IMR-90 (cell line): ENCODE measurements around the gene CSF1. TPM values are rescaled to one million over a fixed set of nuclear protein-coding genes. Genes with fewer than 3 reads are reported as not detected.

ENCODE experiments used
- ATAC-seq: fragments of 200-7000 bp; cut with Tn5 transposase; 2 replicates; pipeline ENCODE4 v1.9.1; 2020; ENCODE audit warnings: low read depth, mild to moderate bottlenecking, moderate library complexity
- BruUV-seq: library from RNA; stranded (reverse); fragments of 400-500 nt; replicated peaks from 2 replicates; lab custom pipeline; 2021; lab: Mats Ljungman, UMichigan
- CTCF ChIA-PET: fragments of 300-600 bp; formaldehyde crosslinking; extraction: SDS; loops from one replicate; lab custom pipeline; 2021; ENCODE audit warnings: antibody characterized with exemption; lab: Yijun Ruan, JAX
- POLR2A ChIA-PET: fragments of 300-600 bp; sonication (Branson Sonifier 250); formaldehyde crosslinking; loops from one replicate; lab custom pipeline; 2022; ENCODE audit warnings: antibody characterized with exemption; ENCODE audit not compliant: unreplicated experiment; lab: Charles Lee
- DNase-seq: peaks from one replicate; pipeline ENCODE4 v3.0.0; 2013
- H2AFZ ChIP-seq: replicated peaks from 2 replicates; pipeline ENCODE3; 2013; ENCODE audit warnings: low read length, mild to moderate bottlenecking; ENCODE audit not compliant: poor library complexity
- H2AK5ac ChIP-seq: 2 replicates; pipeline ENCODE4 v1.6.1; 2013; ENCODE audit warnings: low read depth, low read length, inconsistent platforms
- H2AK9ac ChIP-seq: replicated peaks from 2 replicates; pipeline ENCODE3; 2013; ENCODE audit warnings: mild to moderate bottlenecking, low read depth, low read length, moderate library complexity; ENCODE audit not compliant: poor library complexity
- H2BK120ac ChIP-seq: 2 replicates; pipeline ENCODE4 v1.6.1; 2013; ENCODE audit warnings: low read depth, low read length, inconsistent platforms
- H2BK15ac ChIP-seq: 3 replicates; pipeline ENCODE4 v1.6.1; 2013; ENCODE audit warnings: low read depth, low read length, inconsistent platforms
- H2BK20ac ChIP-seq: 2 replicates; pipeline ENCODE4 v1.6.1; 2013; ENCODE audit warnings: low read depth, mild to moderate bottlenecking, inconsistent platforms, low read length, moderate library complexity
- H2BK5ac ChIP-seq: 2 replicates; pipeline ENCODE4 v1.6.1; 2013; ENCODE audit warnings: mild to moderate bottlenecking, low read depth, low read length, inconsistent platforms; ENCODE audit not compliant: poor library complexity, severe bottlenecking
- H3K14ac ChIP-seq: replicated peaks from 2 replicates; pipeline ENCODE4 v1.6.1; 2013; ENCODE audit warnings: low read depth, low read length, inconsistent platforms
- H3K18ac ChIP-seq: 2 replicates; pipeline ENCODE4 v1.6.1; 2013; ENCODE audit warnings: low read depth, low read length, control low read depth
- H3K23ac ChIP-seq: 2 replicates; pipeline ENCODE4 v1.6.1; 2013; ENCODE audit warnings: low read depth, low read length, inconsistent platforms
- H3K27ac ChIP-seq: 2 replicates; pipeline ENCODE4 v1.5.1; 2013; ENCODE audit warnings: mild to moderate bottlenecking, control low read depth, low read length; ENCODE audit not compliant: insufficient read depth
- H3K27me3 ChIP-seq: 2 replicates; pipeline ENCODE4 v1.6.1; 2013; ENCODE audit warnings: low read length; ENCODE audit not compliant: control insufficient read depth, insufficient read depth
- H3K36me3 ChIP-seq: 2 replicates; pipeline ENCODE4 v1.6.1; 2013; ENCODE audit warnings: low read length, mixed read lengths; ENCODE audit not compliant: control insufficient read depth, insufficient read depth
- H3K4ac ChIP-seq: 2 replicates; pipeline ENCODE4 v1.6.1; 2013; ENCODE audit warnings: low read depth, low read length, inconsistent platforms
- H3K4me1 ChIP-seq: 2 replicates; pipeline ENCODE4 v1.6.1; 2013; ENCODE audit warnings: low read length, mixed read lengths; ENCODE audit not compliant: control insufficient read depth, insufficient read depth
- H3K4me2 ChIP-seq: 2 replicates; pipeline ENCODE4 v1.6.1; 2013; ENCODE audit warnings: low read depth, mild to moderate bottlenecking, control low read depth, low read length, moderate library complexity
- H3K4me3 ChIP-seq: 2 replicates; pipeline ENCODE4 v1.5.1; 2013; ENCODE audit warnings: low read depth, mild to moderate bottlenecking, control low read depth, low read length, moderate library complexity; ENCODE audit not compliant: insufficient read depth
- H3K56ac ChIP-seq: 2 replicates; pipeline ENCODE4 v1.6.1; 2013; ENCODE audit warnings: low read length, inconsistent platforms; ENCODE audit not compliant: insufficient read depth; ENCODE audit errors: extremely low read depth
- H3K79me1 ChIP-seq, 2 experiments: 2 replicates each; pipeline ENCODE4 v1.6.1; 2013; ENCODE audit warnings: low read length in 2 of 2, inconsistent platforms in 1 of 2, low read depth in 1 of 2
- H3K9ac ChIP-seq: 2 replicates; pipeline ENCODE4 v1.6.1; 2013; ENCODE audit warnings: low read depth, low read length, control low read depth
- H3K9me1 ChIP-seq: 2 replicates; pipeline ENCODE4 v1.6.1; 2013; ENCODE audit warnings: low read length, inconsistent platforms; ENCODE audit not compliant: insufficient read depth
- H3K9me3 ChIP-seq: 2 replicates; pipeline ENCODE4 v1.6.1; 2013; ENCODE audit warnings: low read length; ENCODE audit not compliant: control insufficient read depth, insufficient read depth
- H4K20me1 ChIP-seq: 2 replicates; pipeline ENCODE4 v1.6.1; 2013; ENCODE audit warnings: low read length, inconsistent platforms; ENCODE audit not compliant: insufficient read depth
- H4K5ac ChIP-seq: 2 replicates; pipeline ENCODE4 v1.6.1; 2013; ENCODE audit warnings: mild to moderate bottlenecking, low read depth, low read length, control low read depth
- H4K8ac ChIP-seq, 2 experiments: 2 replicates each; pipeline ENCODE4 v1.6.1; 2013; ENCODE audit warnings: low read depth in 2 of 2, low read length in 2 of 2, control low read depth in 1 of 2, inconsistent platforms in 1 of 2
- H4K91ac ChIP-seq: 2 replicates; pipeline ENCODE4 v1.6.1; 2013; ENCODE audit warnings: low read depth, low read length, inconsistent platforms; ENCODE audit not compliant: insufficient read depth
- BHLHE40 ChIP-seq: fragments of 150-350 bp; IDR thresholded peaks from 2 replicates; pipeline ENCODE4 v1.6.1; 2016; ENCODE audit warnings: mild to moderate bottlenecking, low read depth, low read length
- CEBPB ChIP-seq: IDR thresholded peaks from 2 replicates; pipeline ENCODE4 v1.6.1; 2012; ENCODE audit warnings: low read depth, low read length, improper control_type of control experiment
- CHD1 ChIP-seq: IDR thresholded peaks from 2 replicates; pipeline ENCODE4 v1.6.1; 2012; ENCODE audit warnings: low read depth, low read length, improper control_type of control experiment
- CTCF ChIP-seq: conservative IDR thresholded peaks from 2 replicates; pipeline ENCODE4 v1.5.1; 2012; ENCODE audit warnings: mild to moderate bottlenecking, low read depth, low read length, improper control_type of control experiment
- MAFK ChIP-seq: IDR thresholded peaks from 2 replicates; pipeline ENCODE4 v1.6.1; 2012; ENCODE audit warnings: low read depth, low read length, improper control_type of control experiment
- MAZ ChIP-seq: IDR thresholded peaks from 2 replicates; pipeline ENCODE4 v1.6.1; 2012; ENCODE audit warnings: low read depth, mild to moderate bottlenecking, low read length, improper control_type of control experiment, moderate library complexity, borderline replicate concordance
- MXI1 ChIP-seq: IDR thresholded peaks from 2 replicates; pipeline ENCODE4 v1.6.1; 2012; ENCODE audit warnings: low read depth, mild to moderate bottlenecking, low read length, moderate library complexity, borderline replicate concordance
- NFE2L2 ChIP-seq: fragments of 150-350 bp; IDR thresholded peaks from 2 replicates; pipeline ENCODE4 v1.6.1; 2016; ENCODE audit warnings: low read depth, mild to moderate bottlenecking, low read length
- POLR2A ChIP-seq: IDR thresholded peaks from 2 replicates; pipeline ENCODE4 v1.6.1; 2012; ENCODE audit warnings: mild to moderate bottlenecking, low read depth, low read length
- RAD21 ChIP-seq: IDR thresholded peaks from 2 replicates; pipeline ENCODE4 v1.6.1; 2012; ENCODE audit warnings: low read length, improper control_type of control experiment
- RCOR1 ChIP-seq: IDR thresholded peaks from 2 replicates; pipeline ENCODE4 v1.6.1; 2012; ENCODE audit warnings: mild to moderate bottlenecking, low read length, improper control_type of control experiment; ENCODE audit not compliant: insufficient replicate concordance
- RFX5 ChIP-seq: IDR thresholded peaks from 2 replicates; pipeline ENCODE4 v1.8.0; 2012; ENCODE audit warnings: low read depth, mild to moderate bottlenecking, low read length, moderate library complexity
- SMC3 ChIP-seq: fragments of 150-350 bp; IDR thresholded peaks from 2 replicates; pipeline ENCODE4 v1.6.1; 2016; ENCODE audit warnings: low read depth, mild to moderate bottlenecking, antibody characterized with exemption, low read length, moderate library complexity
- WGBS, 2 experiments: methylation state at CpG; one replicate each; pipeline versions ENCODE4 v1.1.5 to v1.1.7; 2013; ENCODE audit warnings: missing lambda C conversion rate in 2 of 2; ENCODE audit not compliant: insufficient read length in 1 of 2; ENCODE audit errors: extremely low coverage in 2 of 2; 5-methylcytosine and 5-hydroxymethylcytosine counted together
- dilution Hi-C: fragments of 300-500 bp; cut with HindIII; formaldehyde crosslinking; loops from one replicate; pipeline ENCODE4 v1.14.3; 2018; ENCODE audit warnings: low sequenced_read_pairs; ENCODE audit not compliant: unreplicated experiment
- in situ Hi-C: fragments of 300-500 bp; cut with MboI; formaldehyde crosslinking; loops from 3 replicates; pipeline ENCODE4 v1.14.3; 2019; ENCODE audit warnings: low sequenced_read_pairs, inconsistent platforms, mixed read lengths
- intact Hi-C: fragments of 100-400 bp; cut with micrococcal nuclease; formaldehyde crosslinking; loops from 2 replicates; pipeline ENCODE4 v1.10.0; 2022
- polyA plus RNA-seq, 3 experiments: library from polyadenylated mRNA; depleted of rRNA; stranded (reverse); fragments of >200 nt; gene quantifications; 2 replicates each; pipeline ENCODE4 v1.2.3, GENCODE V29; 2012; ENCODE audit warnings: low replicate concordance in 1 of 3
- total RNA-seq: library from RNA; depleted of rRNA; stranded (reverse); fragments of >200 nt; gene quantifications from 2 replicates; pipeline ENCODE4 v1.2.3, GENCODE V29; 2012
- TF ChIP-seq, protein P1 (sequence below): fragments of 150-350 bp; IDR thresholded peaks from 2 replicates; pipeline ENCODE4 v1.6.1; 2017; ENCODE audit warnings: mild to moderate bottlenecking, antibody characterized with exemption, low read length, low read depth
- TF ChIP-seq, protein P2 (sequence below): fragments of 150-350 bp; IDR thresholded peaks from 2 replicates; pipeline ENCODE4 v1.6.1; 2016; ENCODE audit warnings: low read depth, mild to moderate bottlenecking, low read length, moderate library complexity, borderline replicate concordance

CSF1 gene
- total and polyA plus RNA-seq, 2 of the 4 experiments (the other 2 are of a cell fraction), result 14.3 to 22.0 TPM

GRCh38 chr1:109902204-109902985 lies 8.3 kb upstream of the CSF1 start:
- H4K8ac ChIP-seq, result no peak overlapping the region
- no peak overlapping the region for H3K4me2 ChIP-seq
- DNase-seq, result no peak
- no peak overlapping the region; the same call in 2 of the 3 replicates for H2BK15ac ChIP-seq
- no peaks in the 10 kb centered on the region for H3K27me3 ChIP-seq
- H2BK5ac ChIP-seq, result no peak overlapping the region
- 100% methylated on average over 4 of the region's 9 CpGs; no CpG with 5 or more reads in 1 of the 2 experiments for WGBS, 2 experiments
- no TSS peak for BruUV-seq
- H3K4ac ChIP-seq, result no peak overlapping the region
- dilution Hi-C loops, result no loop called here
- no peak overlapping the region for H2BK20ac ChIP-seq
- intact Hi-C loops, result no loop called here
- H3K56ac ChIP-seq, result no peak overlapping the region
- in situ Hi-C loops, result loop anchor here (25.0 kb wide), 1 partner anchor 115 kb away; no protein-coding TSS in a partner anchor
- no peaks in the 10 kb centered on the region for H4K20me1 ChIP-seq
- no peak overlapping the region for H3K18ac ChIP-seq
- ChIA-PET POLR2A (no interaction called here), CTCF (no interaction called here)
- no peaks in the 10 kb centered on the region for H3K36me3 ChIP-seq
- H2AFZ ChIP-seq, result no peak overlapping the region
- no peak overlapping the region for H2AK9ac ChIP-seq
- no peak overlapping the region for H3K9ac ChIP-seq
- H3K79me1 ChIP-seq, result no peaks in the 10 kb centered on the region
- peaks cover 12% of the 10 kb centered on the region; the same call in 1 of the 2 replicates for H3K9me1 ChIP-seq
- no peak overlapping the region for H4K91ac ChIP-seq
- no peak overlapping the region for H3K27ac ChIP-seq
- H3K4me3 ChIP-seq, result no peak overlapping the region
- no peak overlapping the region for H2AK5ac ChIP-seq
- no peak overlapping the region for H3K23ac ChIP-seq
- H4K5ac ChIP-seq, result no peak overlapping the region
- 0 out of 2 replicates have a peak overlapping the region, but pooled peaks have one; percentile 26 for H3K14ac ChIP-seq
- H3K9me3 ChIP-seq, result no peaks in the 10 kb centered on the region
- H3K4me1 ChIP-seq, result no peaks in the 10 kb centered on the region
- ATAC-seq, result no peak
- no peak overlapping the region for H2BK120ac ChIP-seq
- TF ChIP-seq, protein P1, sequence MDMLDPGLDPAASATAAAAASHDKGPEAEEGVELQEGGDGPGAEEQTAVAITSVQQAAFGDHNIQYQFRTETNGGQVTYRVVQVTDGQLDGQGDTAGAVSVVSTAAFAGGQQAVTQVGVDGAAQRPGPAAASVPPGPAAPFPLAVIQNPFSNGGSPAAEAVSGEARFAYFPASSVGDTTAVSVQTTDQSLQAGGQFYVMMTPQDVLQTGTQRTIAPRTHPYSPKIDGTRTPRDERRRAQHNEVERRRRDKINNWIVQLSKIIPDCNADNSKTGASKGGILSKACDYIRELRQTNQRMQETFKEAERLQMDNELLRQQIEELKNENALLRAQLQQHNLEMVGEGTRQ, result no peak
- TF ChIP-seq NFE2L2, result no peak
- TF ChIP-seq MAZ, result no peak
- no peak for TF ChIP-seq MAFK
- TF ChIP-seq MXI1, result no peak
- no peak for TF ChIP-seq CTCF
- no peak for TF ChIP-seq CEBPB
- TF ChIP-seq CHD1, result no peak
- no peak for TF ChIP-seq RAD21
- TF ChIP-seq RCOR1, result no peak
- TF ChIP-seq POLR2A, result no peak
- no peak for TF ChIP-seq BHLHE40
- no peak for TF ChIP-seq RFX5
- TF ChIP-seq SMC3, result no peak
- TF ChIP-seq, protein P2, sequence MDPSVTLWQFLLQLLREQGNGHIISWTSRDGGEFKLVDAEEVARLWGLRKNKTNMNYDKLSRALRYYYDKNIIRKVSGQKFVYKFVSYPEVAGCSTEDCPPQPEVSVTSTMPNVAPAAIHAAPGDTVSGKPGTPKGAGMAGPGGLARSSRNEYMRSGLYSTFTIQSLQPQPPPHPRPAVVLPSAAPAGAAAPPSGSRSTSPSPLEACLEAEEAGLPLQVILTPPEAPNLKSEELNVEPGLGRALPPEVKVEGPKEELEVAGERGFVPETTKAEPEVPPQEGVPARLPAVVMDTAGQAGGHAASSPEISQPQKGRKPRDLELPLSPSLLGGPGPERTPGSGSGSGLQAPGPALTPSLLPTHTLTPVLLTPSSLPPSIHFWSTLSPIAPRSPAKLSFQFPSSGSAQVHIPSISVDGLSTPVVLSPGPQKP, result no peak
